Testis (tissue), 2 donors: Measurements from ENCODE around the gene ZC3H18.

Experiments used
- POLR2A ChIP-seq: fragments of 450-650 bp; IDR thresholded peaks from one replicate; pipeline ENCODE4 v1.6.1; 2017; ENCODE audit warnings: antibody characterized with exemption, mild to moderate bottlenecking, moderate library complexity
- TF ChIP-seq, protein P1 (sequence below), 3 experiments: fragments of 450-650 bp in 2 of 3; fragments of 200-600 bp in 1 of 3; sonication (generic) in 1 of 3; IDR thresholded peaks; one replicate each; pipeline ENCODE4 v1.5.1; 2016 to 2019; ENCODE audit warnings: antibody characterized with exemption in 3 of 3, mild to moderate bottlenecking in 2 of 3, moderate library complexity in 1 of 3

DNA sequence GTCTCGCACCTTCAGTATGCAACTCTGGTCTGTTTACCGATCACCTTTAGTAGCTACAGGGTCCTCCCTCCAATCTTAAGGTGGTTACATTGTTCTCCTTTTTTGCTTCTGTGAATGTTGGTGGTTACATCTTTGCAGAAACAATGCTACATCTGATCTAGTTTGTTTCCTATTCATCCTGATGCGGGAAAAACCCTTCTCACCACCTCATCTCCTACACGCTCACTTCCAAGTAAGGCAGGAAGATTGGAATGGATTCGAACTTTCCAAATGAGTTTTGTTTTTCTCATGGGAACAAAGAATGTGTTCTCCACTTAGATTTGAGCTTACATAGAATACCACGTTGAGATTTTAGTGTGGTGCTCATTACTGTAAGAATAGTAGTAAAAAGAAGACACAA lies 14.5 kb downstream of the ZC3H18 start:
- no peak for TF ChIP-seq POLR2A
- TF ChIP-seq, protein P1, sequence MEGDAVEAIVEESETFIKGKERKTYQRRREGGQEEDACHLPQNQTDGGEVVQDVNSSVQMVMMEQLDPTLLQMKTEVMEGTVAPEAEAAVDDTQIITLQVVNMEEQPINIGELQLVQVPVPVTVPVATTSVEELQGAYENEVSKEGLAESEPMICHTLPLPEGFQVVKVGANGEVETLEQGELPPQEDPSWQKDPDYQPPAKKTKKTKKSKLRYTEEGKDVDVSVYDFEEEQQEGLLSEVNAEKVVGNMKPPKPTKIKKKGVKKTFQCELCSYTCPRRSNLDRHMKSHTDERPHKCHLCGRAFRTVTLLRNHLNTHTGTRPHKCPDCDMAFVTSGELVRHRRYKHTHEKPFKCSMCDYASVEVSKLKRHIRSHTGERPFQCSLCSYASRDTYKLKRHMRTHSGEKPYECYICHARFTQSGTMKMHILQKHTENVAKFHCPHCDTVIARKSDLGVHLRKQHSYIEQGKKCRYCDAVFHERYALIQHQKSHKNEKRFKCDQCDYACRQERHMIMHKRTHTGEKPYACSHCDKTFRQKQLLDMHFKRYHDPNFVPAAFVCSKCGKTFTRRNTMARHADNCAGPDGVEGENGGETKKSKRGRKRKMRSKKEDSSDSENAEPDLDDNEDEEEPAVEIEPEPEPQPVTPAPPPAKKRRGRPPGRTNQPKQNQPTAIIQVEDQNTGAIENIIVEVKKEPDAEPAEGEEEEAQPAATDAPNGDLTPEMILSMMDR (IDR thresholded peaks at IDR 0.05), result no peak
